ENCODE data around the gene GSDME. TPM values are rescaled to one million over a fixed set of nuclear protein-coding genes. Genes with fewer than 3 reads are reported as not detected.

GSDME gene
- polyA plus RNA-seq, 12 donors = 6.8 to 16.1 (median 9.5) TPM; not detected in 1

DNA sequence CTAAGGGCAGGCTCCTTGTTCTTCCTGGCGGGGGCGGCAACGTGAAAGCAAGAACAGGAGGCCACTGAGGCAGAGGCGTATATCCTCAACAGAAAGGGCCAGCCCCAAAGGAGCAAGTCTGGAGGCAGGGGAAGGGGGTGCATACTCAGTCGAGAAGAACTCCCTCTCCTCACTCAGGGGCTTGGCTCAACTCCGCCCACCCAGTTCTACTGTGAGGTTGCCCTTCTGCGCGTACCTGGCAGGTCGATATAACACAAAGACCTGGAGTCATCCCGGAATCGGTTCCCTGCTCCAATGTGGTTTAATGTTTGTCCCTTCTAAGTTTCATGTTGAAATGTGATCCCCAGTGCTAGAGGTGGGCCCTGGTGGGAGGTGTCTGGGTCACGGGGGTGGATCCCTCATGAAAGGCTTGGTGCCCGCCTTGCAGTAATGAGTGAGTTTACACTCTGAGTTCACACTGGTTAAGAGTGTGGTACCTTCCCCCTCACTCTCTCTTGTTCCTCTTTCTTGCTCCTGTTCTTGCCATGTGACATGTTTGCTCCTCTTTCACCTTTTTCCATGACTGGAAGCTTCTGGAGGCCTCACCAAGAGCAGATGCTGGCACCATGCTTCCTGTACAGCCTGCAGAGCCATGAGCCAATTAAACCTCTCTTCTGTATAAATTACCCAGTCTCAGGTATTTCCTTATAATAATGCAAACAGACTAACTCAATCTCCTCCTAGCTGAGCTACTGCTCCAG is 32.6 kb downstream of the GSDME start:
- DNase-seq = no peak

DNA sequence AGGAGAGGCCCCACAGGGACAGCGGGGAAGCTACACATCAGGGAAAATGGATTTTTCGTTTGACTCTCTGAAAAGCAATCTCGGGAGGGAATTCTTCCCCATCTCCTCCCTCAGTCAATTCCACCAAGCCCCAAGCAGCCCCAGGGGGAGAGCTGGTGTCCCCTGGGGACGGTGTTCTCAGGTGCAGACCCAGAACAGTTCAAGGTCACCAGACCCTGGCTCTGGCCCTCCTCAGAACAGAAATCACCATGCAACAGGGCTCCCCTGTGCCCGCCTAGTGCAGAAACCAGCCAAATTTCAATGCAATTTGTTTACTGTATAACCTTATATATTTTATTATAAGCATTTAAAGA is 34.1 kb downstream of the GSDME start:
- DNase-seq = no peak

DNA sequence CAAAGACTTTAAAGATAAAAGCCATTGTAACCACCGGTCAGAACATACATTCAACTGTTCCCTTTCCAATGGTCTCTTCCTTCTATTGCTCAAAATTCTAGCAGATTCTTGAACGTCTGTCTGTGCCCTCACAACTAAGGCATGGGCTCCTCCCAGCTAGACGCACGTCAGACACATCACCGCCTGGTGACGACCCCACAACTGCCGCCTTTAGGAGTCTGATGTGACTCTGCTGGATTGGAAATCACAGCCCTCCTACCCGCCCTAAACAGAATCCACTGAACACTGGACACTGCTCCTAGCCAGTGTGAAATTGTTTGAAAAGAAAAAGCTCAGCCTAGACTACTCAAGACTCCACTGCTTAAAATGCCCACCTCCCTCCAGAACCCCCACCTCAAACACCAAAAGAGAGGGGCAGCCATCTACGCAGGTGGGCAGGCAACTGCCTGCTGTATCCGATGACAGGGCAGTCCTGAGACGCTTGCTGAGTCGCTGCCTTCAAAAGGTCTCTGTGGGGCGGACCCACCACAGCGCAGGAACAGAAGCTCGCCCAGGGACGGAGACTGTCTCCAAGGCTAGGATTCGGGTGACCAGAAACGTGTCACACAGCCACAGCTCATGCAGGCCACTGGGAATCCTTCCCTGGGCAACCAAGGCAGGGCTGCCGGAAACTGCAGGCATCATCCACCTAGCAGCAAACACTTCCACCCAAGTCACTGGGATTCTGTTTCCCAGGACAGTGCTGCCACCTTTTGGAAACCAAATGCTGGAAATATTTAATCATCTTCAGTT is 34.7 kb downstream of the GSDME start:
- no peak for DNase-seq

DNA sequence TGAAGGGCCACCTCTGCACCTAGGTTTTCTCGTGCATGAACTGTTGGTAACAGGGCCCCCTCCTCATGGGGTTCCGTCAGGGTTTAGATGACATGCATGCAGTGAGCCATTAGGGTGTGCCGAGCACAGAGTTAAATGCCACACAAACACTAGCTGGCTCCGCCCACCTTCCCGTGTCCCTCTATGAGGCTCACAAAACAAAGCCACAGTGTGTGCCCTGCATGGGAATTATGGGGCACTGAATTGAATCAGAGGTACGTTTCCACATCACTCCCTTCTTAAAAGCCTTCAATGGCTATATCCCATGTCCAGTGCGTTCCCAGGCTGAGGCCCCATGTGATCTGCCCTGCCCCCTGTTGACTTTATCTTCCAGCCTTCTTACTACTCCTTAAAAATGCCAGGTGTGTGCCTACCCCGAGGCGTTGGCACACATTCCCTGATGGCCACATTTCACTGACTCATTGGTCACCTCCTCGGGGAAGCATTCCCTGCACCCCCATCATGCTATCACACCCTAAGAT is 35.7 kb downstream of the GSDME start:
- no peak for DNase-seq

DNA sequence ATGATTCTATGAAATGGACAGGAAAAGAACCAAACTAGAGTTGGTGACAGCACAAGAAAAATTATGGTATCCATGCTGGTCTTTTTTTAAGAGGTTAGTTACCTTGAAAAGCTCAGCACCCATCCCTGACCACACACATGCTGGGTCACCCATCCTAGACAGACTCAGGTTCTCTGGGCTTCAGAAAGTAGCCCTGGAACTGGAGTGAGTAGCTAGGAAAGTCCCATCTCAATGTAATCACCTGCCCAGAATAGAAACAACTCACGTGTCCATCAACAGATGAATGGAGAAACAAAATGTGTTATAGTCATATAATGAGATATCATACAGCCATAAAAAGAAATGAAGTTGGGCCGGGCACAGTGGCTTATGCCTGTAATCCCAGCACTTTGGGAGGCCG is 37.0 kb downstream of the GSDME start:
- no peak for DNase-seq

DNA sequence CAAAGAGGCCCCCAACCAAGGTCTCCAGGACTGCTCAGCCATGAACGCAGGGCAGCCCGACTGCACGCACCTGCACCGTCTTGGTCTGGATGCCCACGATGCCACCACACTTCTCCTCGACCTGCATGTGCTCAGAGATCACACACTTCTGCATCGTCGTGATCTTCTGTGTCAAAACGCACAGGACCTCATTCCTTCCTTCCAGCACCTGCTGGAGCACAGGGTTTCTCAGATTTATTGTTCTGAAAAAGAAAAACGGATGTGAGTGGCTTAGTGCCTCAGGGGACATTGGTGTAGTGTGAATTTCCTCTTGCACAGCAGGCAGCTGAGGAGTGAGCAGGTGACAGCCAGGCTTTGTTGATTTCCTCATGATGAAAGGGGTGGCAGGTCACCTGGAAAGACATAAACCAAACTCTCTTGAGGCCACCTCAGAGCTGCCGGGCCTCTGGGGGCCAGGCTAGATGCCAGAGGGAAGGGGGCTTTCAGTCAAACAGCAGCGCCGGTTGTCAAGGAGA is 38.2 kb downstream of the GSDME start:
- no peak for DNase-seq

DNA sequence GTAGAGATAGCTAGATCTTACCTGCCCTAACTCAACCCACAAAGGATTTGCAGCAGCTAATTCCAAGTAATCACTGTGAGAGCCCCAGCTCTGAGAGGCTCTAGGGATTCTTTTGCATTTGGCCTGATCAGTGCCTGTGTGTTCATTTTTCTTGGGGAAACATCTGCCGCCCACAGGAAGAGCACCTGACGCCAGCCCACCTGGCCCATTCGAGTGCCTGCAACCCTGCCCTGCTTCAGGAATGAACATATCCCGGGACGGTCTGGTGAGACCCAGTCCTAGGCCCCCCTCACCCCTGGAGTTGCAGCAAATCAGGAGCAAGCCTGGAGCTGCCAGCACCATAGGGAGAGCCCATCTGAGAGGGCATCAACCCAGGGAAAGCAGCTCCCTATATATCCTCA is 38.8 kb downstream of the GSDME start:
- DNase-seq = no peak

DNA sequence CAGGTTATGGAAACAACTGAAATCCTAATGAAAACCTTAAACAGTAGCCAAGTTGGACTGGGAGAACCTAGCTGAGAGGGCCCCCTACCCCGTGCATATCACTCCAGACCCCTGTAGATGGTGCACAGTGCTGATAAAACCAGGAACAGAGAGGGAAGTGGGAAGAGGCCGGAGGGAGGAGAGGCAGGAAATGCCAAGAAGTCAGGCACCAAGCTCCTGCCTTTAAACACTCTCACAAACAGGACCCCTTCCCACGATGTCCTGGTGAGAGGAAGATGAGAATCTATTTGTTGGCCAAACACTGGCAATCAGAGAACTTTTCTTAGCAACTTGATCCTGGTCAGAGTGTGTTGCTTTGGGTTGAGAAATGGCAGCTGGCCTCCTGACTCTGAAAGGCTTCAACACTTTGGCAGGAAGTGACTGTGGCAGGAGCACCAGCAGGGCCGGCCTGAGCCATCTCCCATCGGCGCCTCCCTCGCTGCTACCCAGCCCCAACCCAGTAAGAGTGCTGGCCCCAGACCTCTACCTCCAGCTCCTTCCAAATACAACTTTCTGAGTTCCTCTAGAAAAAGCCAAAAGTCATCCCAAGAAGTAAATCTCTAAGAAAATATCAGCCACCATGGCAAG is 39.5 kb downstream of the GSDME start:
- no peak for DNase-seq

DNA sequence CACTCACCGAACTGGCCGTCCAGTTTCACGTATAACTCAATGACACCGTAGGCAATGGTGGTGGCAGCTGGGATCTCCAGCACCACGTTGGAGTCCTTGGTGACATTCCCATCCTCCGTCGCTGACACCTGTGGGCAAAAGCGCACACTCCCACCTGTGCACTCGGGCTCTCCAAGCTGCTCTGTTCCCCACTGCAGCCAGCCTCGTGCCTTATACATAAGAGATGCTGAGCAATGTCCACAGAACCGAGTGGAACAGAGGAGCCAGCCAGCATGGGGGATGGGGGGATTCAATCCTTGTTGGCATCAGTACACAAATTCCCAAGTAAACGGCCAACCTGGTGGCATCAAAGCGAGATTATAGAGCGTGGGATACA is 40.0 kb downstream of the GSDME start:
- DNase-seq = no peak

DNA sequence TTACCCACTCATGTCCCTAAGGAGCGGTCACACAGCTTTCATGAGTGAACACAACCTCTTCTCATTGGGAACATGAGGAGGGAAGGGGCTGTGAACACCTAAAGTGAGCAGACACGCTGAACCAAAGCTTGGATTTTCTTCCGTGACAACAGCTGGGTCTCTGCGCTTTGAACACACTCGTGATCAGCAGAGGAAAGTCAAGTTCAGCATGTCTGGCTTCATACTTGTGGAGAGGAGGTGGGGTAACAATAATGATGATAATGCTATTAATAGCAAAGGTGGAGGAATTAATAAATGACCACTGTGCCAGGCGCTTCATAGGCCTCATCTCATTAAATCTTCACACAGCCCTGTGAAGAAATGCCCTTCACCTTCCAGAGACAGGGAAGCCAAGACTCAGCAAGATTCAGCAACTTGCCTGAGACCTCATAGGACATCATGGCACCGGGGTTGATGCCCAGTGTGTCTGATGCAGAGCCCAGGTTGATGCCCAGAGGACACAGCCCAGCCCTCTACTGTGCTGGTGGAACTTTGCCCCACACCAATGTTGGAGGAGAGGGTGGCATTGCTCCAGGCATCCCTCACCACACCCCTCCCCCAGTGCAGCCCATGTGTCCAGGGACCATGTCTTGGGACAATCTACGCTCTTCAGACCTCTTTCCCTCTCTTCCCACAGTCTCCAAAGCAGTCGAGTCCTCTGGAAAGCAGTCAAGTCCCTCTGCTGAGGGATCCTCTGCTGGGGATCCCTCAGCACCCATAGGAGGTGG is 40.6 kb downstream of the GSDME start:
- DNase-seq = no peak

DNA sequence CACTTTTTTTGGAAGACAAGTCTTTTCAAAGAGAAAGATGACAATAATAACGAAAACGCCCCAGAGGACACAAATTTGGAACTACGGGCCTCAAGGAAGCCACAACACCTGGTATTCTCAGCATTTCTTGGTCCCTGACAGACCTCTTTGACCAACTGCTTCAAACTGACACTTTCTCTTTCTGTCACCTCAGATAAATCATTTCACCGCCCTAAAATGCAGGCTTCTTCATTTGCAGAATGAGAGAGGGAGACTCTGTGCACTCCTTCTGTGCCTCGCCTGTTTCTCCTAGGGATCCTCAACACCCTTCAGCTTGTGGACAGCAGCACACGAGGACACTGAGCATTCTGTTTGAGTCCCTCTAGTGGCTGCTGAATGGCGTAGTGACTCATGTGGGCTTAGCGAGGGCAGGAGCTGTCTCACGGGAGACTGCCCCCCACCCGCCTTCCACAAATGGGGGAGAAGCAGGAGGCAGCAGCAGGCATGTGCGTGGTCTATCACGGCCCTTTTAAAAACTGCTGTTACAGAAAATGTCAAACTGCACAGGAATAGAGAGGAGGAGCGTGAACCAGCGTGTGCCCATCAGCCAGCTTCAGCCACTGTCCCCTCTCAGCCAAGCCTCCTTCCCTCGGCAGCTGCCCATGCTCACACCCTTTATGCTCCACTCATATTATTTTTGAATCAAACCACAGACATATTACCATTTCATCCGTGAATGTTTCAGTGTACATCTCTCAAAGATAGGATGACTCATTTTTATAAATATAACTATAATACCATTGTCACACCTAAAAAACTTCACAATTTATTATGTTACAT is 41.4 kb downstream of the GSDME start:
- no peak for DNase-seq

DNA sequence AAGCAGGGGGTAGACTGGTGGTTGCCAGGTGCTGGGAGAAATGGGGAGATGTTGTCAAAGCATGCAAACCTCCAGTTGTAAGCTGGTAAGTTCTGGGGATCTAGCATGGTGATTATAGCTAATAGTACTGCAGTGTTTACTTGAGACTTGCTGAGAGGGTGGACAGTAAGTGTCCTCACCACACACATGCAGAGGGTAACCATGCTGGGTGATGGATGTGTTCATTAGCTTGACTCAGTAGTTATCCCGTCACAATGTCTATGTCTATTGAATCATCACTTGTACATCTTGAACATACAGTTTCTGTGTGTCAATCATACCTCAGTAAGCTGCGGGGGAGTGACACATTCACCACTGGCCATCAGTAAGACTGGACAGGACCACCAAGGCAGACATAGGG is 42.1 kb downstream of the GSDME start:
- DNase-seq = no peak

DNA sequence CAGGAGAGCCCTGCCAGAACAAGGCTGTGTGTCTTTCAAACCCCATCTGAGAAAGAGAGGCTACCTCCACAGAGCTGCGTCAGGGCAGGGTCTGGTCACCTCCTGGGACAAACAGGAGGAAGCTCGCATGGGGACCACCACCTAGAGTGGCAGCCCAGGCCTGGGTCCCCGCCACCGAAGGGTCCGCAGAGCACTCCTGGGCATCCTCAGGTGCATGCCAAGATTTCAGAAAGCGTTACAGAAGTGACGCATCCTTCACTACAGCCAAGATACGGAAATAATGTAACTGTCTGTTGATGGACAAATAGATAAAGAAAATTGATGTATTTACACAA is 42.6 kb downstream of the GSDME start:
- DNase-seq = no peak

DNA sequence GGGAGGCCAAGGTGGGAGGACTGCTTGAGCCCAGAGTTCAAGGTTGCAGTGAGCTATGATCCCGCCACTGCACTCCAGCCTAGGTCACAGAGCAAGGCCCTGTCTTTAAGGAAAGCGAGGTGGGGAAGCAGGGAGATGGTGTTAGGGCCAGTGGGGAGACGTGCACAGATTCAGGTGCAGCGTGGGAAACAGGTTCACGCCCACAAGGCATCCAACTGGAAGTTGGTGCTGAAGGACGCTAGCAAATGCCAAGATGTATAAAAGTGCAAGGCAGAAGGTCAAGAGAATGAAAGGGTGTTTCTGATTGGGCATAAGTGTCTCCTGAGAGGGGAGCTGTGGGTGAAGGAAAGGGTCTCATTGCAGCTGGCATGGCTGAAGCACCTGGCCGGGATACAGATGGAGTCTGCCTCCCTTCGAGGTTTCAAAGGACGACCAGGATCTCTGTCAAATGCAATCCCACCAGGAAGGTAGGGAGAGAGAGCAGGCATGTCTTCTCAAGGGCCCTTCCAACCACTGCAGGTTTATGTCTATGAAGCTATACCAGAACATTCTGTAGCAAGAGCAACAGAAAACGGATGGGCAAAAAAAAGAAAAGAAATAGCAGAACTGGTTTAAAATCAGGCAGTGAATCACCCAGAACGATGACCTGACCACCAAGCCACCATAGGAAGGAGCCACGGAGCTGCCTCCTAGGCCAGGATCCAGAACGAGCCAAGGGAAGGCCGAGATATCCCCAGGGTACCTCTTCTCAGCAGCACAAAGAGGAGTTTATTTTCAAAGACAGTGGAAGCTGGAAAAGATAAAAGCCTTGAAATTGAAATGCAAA is 43.2 kb downstream of the GSDME start:
- no peak for DNase-seq

DNA sequence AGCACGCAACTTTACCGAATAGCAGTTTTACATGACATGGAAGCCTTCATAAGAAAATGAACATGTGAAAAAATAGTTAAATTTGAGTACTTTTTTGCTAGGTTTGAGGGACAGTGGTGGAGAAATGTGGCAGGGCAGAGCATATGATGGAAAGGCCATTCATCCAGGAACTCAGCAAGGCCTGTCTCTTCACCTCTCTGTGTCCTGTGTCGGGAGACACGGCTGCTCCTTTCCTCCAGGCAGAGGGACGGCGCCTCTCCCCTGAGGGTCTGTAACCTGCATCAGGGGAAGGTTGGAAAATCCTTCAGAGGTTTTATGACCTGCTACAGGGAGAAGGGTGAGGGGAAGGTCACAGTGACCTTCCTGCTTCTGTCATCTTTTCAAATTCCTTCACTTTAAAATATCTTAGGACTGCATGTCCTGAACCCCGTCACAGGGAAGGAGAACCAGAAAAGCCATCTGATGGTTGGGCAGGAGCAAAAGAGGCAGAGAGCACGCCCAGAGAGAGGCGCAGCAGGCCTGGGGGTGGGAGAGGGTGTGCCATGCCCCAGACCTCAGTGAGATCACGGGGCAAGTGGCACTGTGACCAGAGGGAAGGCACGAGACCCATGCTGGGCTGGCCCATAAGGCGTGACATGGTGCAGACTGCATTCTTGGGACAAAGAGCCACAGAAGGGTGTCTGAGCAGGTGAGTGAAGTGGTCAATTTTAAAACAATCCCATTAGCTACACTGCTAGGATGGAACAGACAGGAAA is 44.0 kb downstream of the GSDME start:
- DNase-seq = no peak

DNA sequence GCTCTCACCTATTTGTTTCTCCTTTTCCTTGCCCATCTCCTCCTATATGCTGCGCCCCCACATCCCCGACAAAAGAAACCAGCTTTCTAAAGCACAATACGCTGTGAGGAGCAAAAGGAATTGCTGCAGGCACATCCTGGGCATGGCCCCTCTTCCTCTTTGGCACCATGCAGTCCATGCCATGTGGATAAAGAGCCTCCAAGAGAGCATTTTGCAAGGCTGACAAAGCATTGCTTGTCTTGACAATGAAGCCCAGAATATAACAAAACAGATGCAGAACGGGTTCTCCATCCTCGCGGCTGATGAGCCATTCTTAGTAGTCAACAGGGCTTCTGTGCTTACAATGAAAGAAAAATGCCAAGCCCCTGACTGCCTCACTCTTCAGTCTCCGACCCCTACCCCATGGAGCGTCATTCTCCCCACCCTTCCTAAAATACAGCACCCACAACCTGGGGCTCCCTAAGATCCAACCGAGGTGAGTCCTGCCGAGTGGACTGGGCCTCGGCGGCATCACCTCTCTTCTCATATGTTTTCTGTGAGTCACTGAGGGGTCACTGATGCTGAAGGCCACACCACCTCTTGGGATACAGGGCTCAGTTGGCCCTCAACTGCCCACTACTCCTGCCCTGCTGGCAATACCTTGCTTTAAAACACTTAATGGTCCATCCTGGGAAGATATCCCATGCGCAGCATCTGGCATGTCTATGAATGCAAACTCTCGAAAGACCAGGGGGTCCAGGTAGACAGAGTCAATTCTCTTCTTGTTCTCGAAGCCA is 47.5 kb downstream of the GSDME start:
- DNase-seq = no peak

DNA sequence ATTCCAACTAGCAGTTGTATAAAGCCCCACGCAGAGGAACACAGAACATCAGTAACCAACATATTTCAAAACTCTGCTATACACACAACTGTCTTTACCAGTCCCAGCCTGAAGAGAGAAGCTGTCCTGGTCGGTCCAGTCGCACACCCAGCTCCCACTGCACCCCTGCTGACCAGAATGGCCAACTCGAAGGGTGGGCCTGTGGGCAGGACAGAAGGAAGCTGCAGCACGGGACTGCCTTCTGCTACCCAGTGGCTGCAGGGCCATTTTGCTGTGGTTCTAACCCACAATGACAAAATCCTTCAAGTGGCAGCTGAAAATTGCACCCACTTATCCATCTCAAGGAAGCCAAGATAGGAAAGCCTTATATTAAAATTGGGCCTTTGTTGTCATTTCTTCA is 48.2 kb downstream of the GSDME start:
- no peak for DNase-seq

DNA sequence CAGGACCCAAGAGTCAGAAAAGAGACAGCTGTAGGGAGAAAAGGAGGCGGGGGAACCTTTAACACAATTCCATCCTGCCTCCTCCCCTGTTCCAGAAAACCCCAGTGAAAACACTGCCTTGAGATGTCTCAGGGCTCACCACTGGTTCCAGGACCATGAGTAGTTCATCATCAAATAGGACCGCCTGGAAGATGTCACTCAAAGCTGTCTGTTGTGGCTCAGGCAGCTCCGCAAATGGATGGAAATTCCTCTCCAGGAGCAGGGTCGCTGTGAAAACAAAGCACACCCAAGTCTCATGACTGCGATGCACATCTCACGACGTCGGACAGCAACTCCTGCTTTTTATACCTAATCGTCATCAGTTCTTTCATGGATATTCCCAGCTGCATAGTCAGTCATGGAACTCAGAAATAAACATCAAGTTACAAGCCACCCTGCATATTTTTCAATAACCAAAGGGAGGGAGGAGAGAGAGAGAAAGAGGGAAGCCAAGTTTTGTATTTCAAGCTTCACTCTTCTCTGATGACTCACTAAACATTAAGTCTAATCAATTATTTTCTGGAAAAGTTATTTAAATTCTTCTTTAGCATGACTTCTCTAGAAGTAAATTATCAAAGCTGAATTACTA is 49.2 kb downstream of the GSDME start:
- no peak for DNase-seq
